ENCODE measurements around the gene FLNB. TPM values are rescaled to one million over a fixed set of nuclear protein-coding genes. Genes with fewer than 3 reads are reported as not detected.
"Not testable (repeated sequence)": the region's sequence is repeated elsewhere in the genome, so short reads cannot be mapped to it uniquely, and the experiment has no call there.

Gene FLNB
- total RNA-seq, 1 donor from 2014 or later: 521 TPM

GRCh38 chr3:58052373-58053273 is 44.4 kb downstream of the FLNB start:
- H3K27ac Mint-ChIP-seq (ENCODE audit: unreplicated experiment): peak overlapping the region; percentile 99
- H3K9me3 ChIP-seq (ENCODE audit: insufficient read depth, low read depth, low read length): no peaks in the 10 kb centered on the region
- H3K4me2 ChIP-seq (ENCODE audit: low read length): peak overlapping the region; percentile 75
- H3K4me1 Mint-ChIP-seq (ENCODE audit: low read depth, unreplicated experiment): peaks cover 78% of the 10 kb centered on the region
- H2AFZ ChIP-seq (ENCODE audit: low read depth, low read length): no peak overlapping the region
- no peaks in the 10 kb centered on the region for H3K27me3 ChIP-seq (ENCODE audit: insufficient read depth, low read length)
- TF ChIP-seq CTCF (IDR thresholded peaks at IDR 0.05; ENCODE audit: insufficient read depth, low read depth, low read length) (no peak), EZH2 (IDR thresholded peaks at IDR 0.05; ENCODE audit: insufficient read depth, low read length) (no peak)
- H3K27ac ChIP-seq (ENCODE audit: low read depth, low read length): peak overlapping the region; percentile 93
- H3K9me3 Mint-ChIP-seq (ENCODE audit: unreplicated experiment): no peaks in the 10 kb centered on the region
- H3K79me2 ChIP-seq (ENCODE audit: insufficient read depth, low read length): peaks cover 95% of the 10 kb centered on the region
- peaks cover 16% of the 10 kb centered on the region for H3K36me3 Mint-ChIP-seq (ENCODE audit: low read depth, unreplicated experiment)
- H3K36me3 ChIP-seq (ENCODE audit: insufficient read depth, low read length): peaks cover 4% of the 10 kb centered on the region
- H3K4me1 ChIP-seq (ENCODE audit: insufficient read depth, low read length): peaks cover 69% of the 10 kb centered on the region
- no peaks in the 10 kb centered on the region for H3K27me3 Mint-ChIP-seq (ENCODE audit: low read depth, unreplicated experiment)
- peak; percentile 97 for FAIRE-seq
- no peak overlapping the region for H3K4me3 ChIP-seq (ENCODE audit: insufficient read depth, low read depth, low read length)
- peak; percentile 98 for DNase-seq (ENCODE audit: low read depth)
- H3K9ac ChIP-seq (ENCODE audit: low read length): peak overlapping the region; percentile 74
- peak overlapping the region; percentile 60 for H3K4me3 Mint-ChIP-seq (ENCODE audit: unreplicated experiment)
- H4K20me1 ChIP-seq (ENCODE audit: insufficient read depth, low read length): peaks cover 4% of the 10 kb centered on the region

GRCh38 chr3:58054652-58055051 is 46.4 kb downstream of the FLNB start:
- no peak for DNase-seq (ENCODE audit: low read depth)
- no peak overlapping the region for H3K9ac ChIP-seq (ENCODE audit: low read length)
- Mint-ChIP-seq H3K9me3 (ENCODE audit: unreplicated experiment) (no peaks in the 10 kb centered on the region), H3K36me3 (ENCODE audit: low read depth, unreplicated experiment) (peaks cover 23% of the 10 kb centered on the region), H3K27me3 (ENCODE audit: low read depth, unreplicated experiment) (no peaks in the 10 kb centered on the region), H3K27ac (ENCODE audit: unreplicated experiment) (peak overlapping the region; percentile 99), H3K4me1 (ENCODE audit: low read depth, unreplicated experiment) (peaks cover 74% of the 10 kb centered on the region), H3K4me3 (ENCODE audit: unreplicated experiment) (no peak overlapping the region)
- H3K4me2 ChIP-seq (ENCODE audit: low read length): no peak overlapping the region
- H3K9me3 ChIP-seq (ENCODE audit: insufficient read depth, low read depth, low read length): no peaks in the 10 kb centered on the region
- peaks cover 64% of the 10 kb centered on the region for H3K4me1 ChIP-seq (ENCODE audit: insufficient read depth, low read length)
- no peak for TF ChIP-seq CTCF (IDR thresholded peaks at IDR 0.05; ENCODE audit: insufficient read depth, low read depth, low read length)
- no peak for TF ChIP-seq EZH2 (IDR thresholded peaks at IDR 0.05; ENCODE audit: insufficient read depth, low read length)
- H3K27me3 ChIP-seq (ENCODE audit: insufficient read depth, low read length): no peaks in the 10 kb centered on the region
- H3K4me3 ChIP-seq (ENCODE audit: insufficient read depth, low read depth, low read length): no peak overlapping the region
- peaks cover 95% of the 10 kb centered on the region for H3K79me2 ChIP-seq (ENCODE audit: insufficient read depth, low read length)
- H3K36me3 ChIP-seq (ENCODE audit: insufficient read depth, low read length): peaks cover 4% of the 10 kb centered on the region
- FAIRE-seq: no peak
- peaks cover 6% of the 10 kb centered on the region for H4K20me1 ChIP-seq (ENCODE audit: insufficient read depth, low read length)
- no peak overlapping the region for H3K27ac ChIP-seq (ENCODE audit: low read depth, low read length)
- H2AFZ ChIP-seq (ENCODE audit: low read depth, low read length): no peak overlapping the region

- H3K79me2 ChIP-seq (ENCODE audit: insufficient read depth, low read length): peaks cover 94% of the 10 kb centered on the region
- peaks cover 4% of the 10 kb centered on the region for H3K36me3 ChIP-seq (ENCODE audit: insufficient read depth, low read length)
- H3K9me3 ChIP-seq (ENCODE audit: insufficient read depth, low read depth, low read length): no peaks in the 10 kb centered on the region
- H4K20me1 ChIP-seq (ENCODE audit: insufficient read depth, low read length): peaks cover 10% of the 10 kb centered on the region
- TF ChIP-seq EZH2 (IDR thresholded peaks at IDR 0.05; ENCODE audit: insufficient read depth, low read length) (no peak), CTCF (IDR thresholded peaks at IDR 0.05; ENCODE audit: insufficient read depth, low read depth, low read length) (no peak)
- H2AFZ ChIP-seq (ENCODE audit: low read depth, low read length): no peak overlapping the region
- no peaks in the 10 kb centered on the region for H3K27me3 ChIP-seq (ENCODE audit: insufficient read depth, low read length)
- FAIRE-seq: no peak
- Mint-ChIP-seq H3K9me3 (ENCODE audit: unreplicated experiment) (no peaks in the 10 kb centered on the region), H3K4me3 (ENCODE audit: unreplicated experiment) (no peak overlapping the region), H3K36me3 (ENCODE audit: low read depth, unreplicated experiment) (peaks cover 23% of the 10 kb centered on the region), H3K27ac (ENCODE audit: unreplicated experiment) (peak overlapping the region; percentile 59), H3K4me1 (ENCODE audit: low read depth, unreplicated experiment) (peaks cover 71% of the 10 kb centered on the region), H3K27me3 (ENCODE audit: low read depth, unreplicated experiment) (no peaks in the 10 kb centered on the region)
- no peak overlapping the region for H3K4me2 ChIP-seq (ENCODE audit: low read length)
- H3K4me3 ChIP-seq (ENCODE audit: insufficient read depth, low read depth, low read length): no peak overlapping the region
- peaks cover 62% of the 10 kb centered on the region for H3K4me1 ChIP-seq (ENCODE audit: insufficient read depth, low read length)
- H3K9ac ChIP-seq (ENCODE audit: low read length): no peak overlapping the region
- H3K27ac ChIP-seq (ENCODE audit: low read depth, low read length): peak overlapping the region; percentile 11
- DNase-seq (ENCODE audit: low read depth): peak; percentile 77
Measured at GRCh38 chr3:58055314-58055713, 47.1 kb downstream of the FLNB start.

GRCh38 chr3:58055891-58056290 is 47.7 kb downstream of the FLNB start:
- not testable (repeated sequence) for H3K9me3 ChIP-seq (ENCODE audit: insufficient read depth, low read depth, low read length); H3K9ac ChIP-seq (ENCODE audit: low read length); H3K27ac Mint-ChIP-seq (ENCODE audit: unreplicated experiment); H3K4me3 ChIP-seq (ENCODE audit: insufficient read depth, low read depth, low read length); FAIRE-seq; H3K36me3 ChIP-seq (ENCODE audit: insufficient read depth, low read length); H3K4me3 Mint-ChIP-seq (ENCODE audit: unreplicated experiment); H2AFZ ChIP-seq (ENCODE audit: low read depth, low read length); H3K9me3 Mint-ChIP-seq (ENCODE audit: unreplicated experiment); H3K27ac ChIP-seq (ENCODE audit: low read depth, low read length); H3K27me3 Mint-ChIP-seq (ENCODE audit: low read depth, unreplicated experiment); H3K4me2 ChIP-seq (ENCODE audit: low read length); H3K27me3 ChIP-seq (ENCODE audit: insufficient read depth, low read length); H4K20me1 ChIP-seq (ENCODE audit: insufficient read depth, low read length); DNase-seq (ENCODE audit: low read depth)
- Histone ChIP-seq H3K79me2 (ENCODE audit: insufficient read depth, low read length) (peaks cover 94% of the 10 kb centered on the region), H3K4me1 (ENCODE audit: insufficient read depth, low read length) (peaks cover 59% of the 10 kb centered on the region)
- H3K4me1 Mint-ChIP-seq (ENCODE audit: low read depth, unreplicated experiment): peaks cover 70% of the 10 kb centered on the region
- H3K36me3 Mint-ChIP-seq (ENCODE audit: low read depth, unreplicated experiment): peaks cover 23% of the 10 kb centered on the region
